Upper lobe of left lung (tissue), 4 donors: ENCODE data around the gene ARID1B.

ENCODE experiments used
- CTCF ChIP-seq, 6 experiments: fragments of 450-650 bp in 4 of 6; fragments of 200-600 bp in 2 of 6; sonication (generic) in 2 of 6; IDR thresholded peaks; one replicate each; pipeline ENCODE4 v1.5.1; 2016 to 2019; ENCODE audit warnings: antibody characterized with exemption in 6 of 6
- EP300 ChIP-seq, 4 donors: sonication (generic); formaldehyde crosslinking; IDR thresholded peaks; one replicate each; pipeline ENCODE4 v1.5.1; 2017; ENCODE audit warnings: antibody characterized with exemption in 4 of 4, control low read depth in 2 of 4
- POLR2AphosphoS5 ChIP-seq, 2 donors: sonication (generic); formaldehyde crosslinking; IDR thresholded peaks; one replicate each; pipeline ENCODE4 v1.5.1; 2017; ENCODE audit warnings: antibody characterized with exemption in 2 of 2

DNA sequence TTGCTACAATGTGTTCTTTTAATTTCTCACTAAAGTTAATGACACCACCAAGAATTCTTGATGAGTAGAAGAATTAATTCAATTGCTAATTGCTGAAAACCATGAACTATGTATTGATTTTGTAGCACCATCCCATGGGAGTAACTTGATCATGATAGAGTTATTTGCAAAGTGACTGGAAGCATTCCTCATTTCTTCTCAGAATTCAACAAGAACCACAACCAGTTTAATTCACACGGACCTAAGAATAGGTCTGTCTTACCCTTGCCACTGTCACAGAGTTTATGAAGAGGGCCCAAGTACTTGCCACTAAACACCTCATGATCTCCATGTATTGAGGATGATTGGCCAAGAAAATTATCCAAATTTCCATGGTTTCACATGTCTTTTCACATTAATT, 324.0 kb downstream of the ARID1B start:
- TF ChIP-seq POLR2AphosphoS5 (IDR thresholded peaks at IDR 0.05) (no peak), CTCF (IDR thresholded peaks at IDR 0.05) (no peak), EP300 (IDR thresholded peaks at IDR 0.05) (no peak)
